Endothelial cell (in vitro differentiated cells): Measurements from ENCODE around the gene ABO. TPM values are rescaled to one million over a fixed set of nuclear protein-coding genes. Genes with fewer than 3 reads are reported as not detected.
"Not testable (repeated sequence)": the region's sequence is repeated elsewhere in the genome, so short reads cannot be mapped to it uniquely, and the experiment has no call there.

Experiments
- DNase-seq: peaks from one replicate; pipeline ENCODE4 v3.0.0; 2021; ENCODE audit warnings: low spot score
- H3K27ac Mint-ChIP-seq: one replicate; pipeline ENCODE4 v1.8.0; 2021; ENCODE audit warnings: mixed read lengths, inconsistent platforms; ENCODE audit not compliant: unreplicated experiment
- H3K27me3 Mint-ChIP-seq: one replicate; pipeline ENCODE4 v1.8.0; 2021; ENCODE audit warnings: mild to moderate bottlenecking, moderate library complexity, mixed read lengths, inconsistent platforms; ENCODE audit not compliant: unreplicated experiment
- H3K36me3 Mint-ChIP-seq: one replicate; pipeline ENCODE4 v1.8.0; 2021; ENCODE audit warnings: mild to moderate bottlenecking, low read depth, mixed read lengths, inconsistent platforms; ENCODE audit not compliant: unreplicated experiment
- H3K4me1 Mint-ChIP-seq: one replicate; pipeline ENCODE4 v1.8.0; 2021; ENCODE audit warnings: mild to moderate bottlenecking, mixed read lengths, inconsistent platforms; ENCODE audit not compliant: unreplicated experiment
- H3K4me3 Mint-ChIP-seq: one replicate; pipeline ENCODE4 v1.8.0; 2021; ENCODE audit warnings: mild to moderate bottlenecking, mixed read lengths, inconsistent platforms; ENCODE audit not compliant: unreplicated experiment
- H3K9me3 Mint-ChIP-seq: one replicate; pipeline ENCODE4 v1.8.0; 2021; ENCODE audit warnings: mixed read lengths, inconsistent platforms; ENCODE audit not compliant: unreplicated experiment
- CTCF ChIP-seq: fragments of 200-600 bp; sonication (generic); IDR thresholded peaks from one replicate; pipeline ENCODE4 v1.5.0; 2021; ENCODE audit warnings: antibody characterized with exemption; ENCODE audit not compliant: unreplicated experiment
- total RNA-seq: library from RNA; stranded (reverse); fragmentation: NEBNext Ultra II Directional; extraction: Animal tissue kit (Norgen Biotek cat#: 25700); gene quantifications from one replicate; pipeline ENCODE4 v1.2.1, GENCODE V29; 2021; ENCODE audit not compliant: unreplicated experiment

Gene ABO
- total RNA-seq, 1 donor from 2014 or later: 1.4 TPM

- Mint-ChIP-seq H3K4me1 (peaks cover 4% of the 10 kb centered on the region), H3K27me3 (peaks cover 5% of the 10 kb centered on the region), H3K27ac (no peak overlapping the region), H3K9me3 (no peaks in the 10 kb centered on the region), H3K36me3 (peaks cover 2% of the 10 kb centered on the region), H3K4me3 (no peak overlapping the region)
- no peak for DNase-seq
- no peak for TF ChIP-seq CTCF
These were observed 1.9 kb downstream of the ABO start for GRCh38 chr9:133273098-133273497.

- Mint-ChIP-seq H3K4me3 (no peak overlapping the region), H3K27ac (no peak overlapping the region), H3K36me3 (no peaks in the 10 kb centered on the region), H3K4me1 (peaks cover 4% of the 10 kb centered on the region), H3K9me3 (no peaks in the 10 kb centered on the region), H3K27me3 (peaks cover 6% of the 10 kb centered on the region)
- no peak for DNase-seq
- no peak for TF ChIP-seq CTCF
These were observed 5.3 kb downstream of the ABO start for GRCh38 chr9:133269537-133270362.

GRCh38 chr9:133269136-133269535 is 5.9 kb downstream of the ABO start:
- not testable (repeated sequence) for DNase-seq, H3K4me3 Mint-ChIP-seq, H3K4me1 Mint-ChIP-seq, H3K36me3 Mint-ChIP-seq, H3K27me3 Mint-ChIP-seq, H3K9me3 Mint-ChIP-seq, H3K27ac Mint-ChIP-seq

- no peak for TF ChIP-seq CTCF
- DNase-seq: no peak
- Mint-ChIP-seq H3K4me3 (no peak overlapping the region), H3K27me3 (peaks cover 3% of the 10 kb centered on the region), H3K9me3 (no peaks in the 10 kb centered on the region), H3K4me1 (no peaks in the 10 kb centered on the region), H3K36me3 (no peaks in the 10 kb centered on the region), H3K27ac (no peak overlapping the region)
These were observed 6.5 kb downstream of the ABO start for GRCh38 chr9:133268335-133269056.

GRCh38 chr9:133264235-133264764 is 10.7 kb downstream of the ABO start:
- Mint-ChIP-seq H3K27ac (no peak overlapping the region), H3K36me3 (peaks cover 10% of the 10 kb centered on the region), H3K27me3 (peaks cover 3% of the 10 kb centered on the region), H3K4me3 (no peak overlapping the region), H3K4me1 (peaks cover 2% of the 10 kb centered on the region), H3K9me3 (no peaks in the 10 kb centered on the region)
- TF ChIP-seq CTCF: no peak
- no peak for DNase-seq
